ENCODE results near the gene AS3MT.

The AS3MT gene

GRCh38 chr10:102865620-102866019, 3.6 kb upstream of the AS3MT start:
- no peak for DNase-seq (ENCODE audit: low read depth)
- TF ChIP-seq CTCF (IDR thresholded peaks at IDR 0.05; ENCODE audit: low read length, missing control alignments): no peak
- H3K4me3 ChIP-seq (replicated peaks; ENCODE audit: low read depth, low read length): no peak overlapping the region

GRCh38 chr10:102868911-102869257, 386 bp upstream of the AS3MT start:
- H3K4me3 ChIP-seq (replicated peaks; ENCODE audit: low read depth, low read length): peak overlapping the region; percentile 48
- no peak for DNase-seq (ENCODE audit: low read depth)
- no peak for TF ChIP-seq CTCF (IDR thresholded peaks at IDR 0.05; ENCODE audit: low read length, missing control alignments)

GRCh38 chr10:102870221-102870620, 951 bp downstream of the AS3MT start:
- H3K4me3 ChIP-seq (replicated peaks; ENCODE audit: low read depth, low read length): no peak overlapping the region
- TF ChIP-seq CTCF (IDR thresholded peaks at IDR 0.05; ENCODE audit: low read length, missing control alignments): no peak
- no peak for DNase-seq (ENCODE audit: low read depth)

GRCh38 chr10:102872163-102872562, 2.9 kb downstream of the AS3MT start:
- DNase-seq (ENCODE audit: low read depth): no peak
- H3K4me3 ChIP-seq (replicated peaks; ENCODE audit: low read depth, low read length): no peak overlapping the region
- no peak for TF ChIP-seq CTCF (IDR thresholded peaks at IDR 0.05; ENCODE audit: low read length, missing control alignments)

GRCh38 chr10:102876747-102877153, 7.5 kb downstream of the AS3MT start:
- no peak overlapping the region for H3K4me3 ChIP-seq (replicated peaks; ENCODE audit: low read depth, low read length)
- TF ChIP-seq CTCF (IDR thresholded peaks at IDR 0.05; ENCODE audit: low read length, missing control alignments): no peak
- DNase-seq (ENCODE audit: low read depth): no peak

GRCh38 chr10:102878629-102879028, 9.4 kb downstream of the AS3MT start:
- H3K4me3 ChIP-seq (replicated peaks; ENCODE audit: low read depth, low read length): no peak overlapping the region
- no peak for TF ChIP-seq CTCF (IDR thresholded peaks at IDR 0.05; ENCODE audit: low read length, missing control alignments)
- DNase-seq (ENCODE audit: low read depth): no peak

GRCh38 chr10:102880256-102880655, 11.0 kb downstream of the AS3MT start:
- no peak for TF ChIP-seq CTCF (IDR thresholded peaks at IDR 0.05; ENCODE audit: low read length, missing control alignments)
- H3K4me3 ChIP-seq (replicated peaks; ENCODE audit: low read depth, low read length): no peak overlapping the region
- no peak for DNase-seq (ENCODE audit: low read depth)

All from fibroblast of pulmonary artery (primary cell).